ENCODE data around the gene CTDSPL. TPM values are rescaled to one million over a fixed set of nuclear protein-coding genes. Genes with fewer than 3 reads are reported as not detected.

The CTDSPL gene
- total and polyA plus RNA-seq, 2 experiments from 2014 or later: 7.1 to 33.4 TPM

- H3K4me1 ChIP-seq (ENCODE audit: insufficient read depth): no peaks in the 10 kb centered on the region
- no peak overlapping the region for H3K9ac ChIP-seq
- no peaks in the 10 kb centered on the region for H3K9me2 ChIP-seq (ENCODE audit: insufficient read depth)
- in situ Hi-C loops (cut with MboI): no loop called here
- H3K9me3 ChIP-seq (ENCODE audit: low read depth): no peaks in the 10 kb centered on the region
- H3K4me3 ChIP-seq: no peak overlapping the region
- no peaks in the 10 kb centered on the region for H3K36me3 ChIP-seq (ENCODE audit: low read depth)
- H4K20me1 ChIP-seq (ENCODE audit: insufficient read depth): no peaks in the 10 kb centered on the region
- H3F3A ChIP-seq (ENCODE audit: insufficient read depth): no peaks in the 10 kb centered on the region
- H3K27ac ChIP-seq: no peak overlapping the region
- no peak overlapping the region for H2AFZ ChIP-seq
- DNase-seq: no peak
- no peaks in the 10 kb centered on the region for H3K27me3 ChIP-seq (replicated peaks; ENCODE audit: insufficient read depth)
- 97 to 100% methylated on average over 1 of the region's 1 CpG for WGBS, 2 experiments (ENCODE audit: low coverage in 1 of 2, low lambda C conversion rate in 2 of 2, missing lambda C conversion rate in 2 of 2)
- no peak overlapping the region for H3K4me2 ChIP-seq (ENCODE audit: unreplicated experiment)
- H3K79me2 ChIP-seq (ENCODE audit: insufficient read depth): no peaks in the 10 kb centered on the region
- no peak for TF ChIP-seq EZH2 (IDR thresholded peaks at IDR 0.05; ENCODE audit: insufficient read depth, poor library complexity, severe bottlenecking)
- TF ChIP-seq EZH2phosphoT487 (IDR thresholded peaks at IDR 0.05; ENCODE audit: insufficient read depth, low read depth): no peak
Observed at GRCh38 chr3:37826933-37827332, 34.7 kb upstream of the CTDSPL start.

GRCh38 chr3:37832480-37832879 is 29.2 kb upstream of the CTDSPL start:
- 72 to 83% methylated on average over 3 of the region's 3 CpGs for WGBS, 2 experiments (ENCODE audit: low coverage in 1 of 2, low lambda C conversion rate in 2 of 2, missing lambda C conversion rate in 2 of 2)
- H2AFZ ChIP-seq: no peak overlapping the region
- no peak overlapping the region for H3K4me2 ChIP-seq (ENCODE audit: unreplicated experiment)
- H3K27me3 ChIP-seq (replicated peaks; ENCODE audit: insufficient read depth): no peaks in the 10 kb centered on the region
- no peak for DNase-seq
- H3K4me1 ChIP-seq (ENCODE audit: insufficient read depth): no peaks in the 10 kb centered on the region
- no peaks in the 10 kb centered on the region for H3K9me2 ChIP-seq (ENCODE audit: insufficient read depth)
- no peak overlapping the region for H3K4me3 ChIP-seq
- H3K27ac ChIP-seq: no peak overlapping the region
- no peak overlapping the region for H3K9ac ChIP-seq
- no peak for TF ChIP-seq EZH2 (IDR thresholded peaks at IDR 0.05; ENCODE audit: insufficient read depth, poor library complexity, severe bottlenecking)
- no peak for TF ChIP-seq EZH2phosphoT487 (IDR thresholded peaks at IDR 0.05; ENCODE audit: insufficient read depth, low read depth)
- no peaks in the 10 kb centered on the region for H3K36me3 ChIP-seq (ENCODE audit: low read depth)
- in situ Hi-C loops (cut with MboI): no loop called here
- no peaks in the 10 kb centered on the region for H3K9me3 ChIP-seq (ENCODE audit: low read depth)
- no peaks in the 10 kb centered on the region for H3F3A ChIP-seq (ENCODE audit: insufficient read depth)
- H4K20me1 ChIP-seq (ENCODE audit: insufficient read depth): no peaks in the 10 kb centered on the region
- H3K79me2 ChIP-seq (ENCODE audit: insufficient read depth): no peaks in the 10 kb centered on the region

GRCh38 chr3:37833302-37834186 is 28.1 kb upstream of the CTDSPL start:
- H3K9me2 ChIP-seq (ENCODE audit: insufficient read depth): no peaks in the 10 kb centered on the region
- H2AFZ ChIP-seq: no peak overlapping the region
- no peaks in the 10 kb centered on the region for H4K20me1 ChIP-seq (ENCODE audit: insufficient read depth)
- no peaks in the 10 kb centered on the region for H3K36me3 ChIP-seq (ENCODE audit: low read depth)
- TF ChIP-seq EZH2 (IDR thresholded peaks at IDR 0.05; ENCODE audit: insufficient read depth, poor library complexity, severe bottlenecking) (no peak), EZH2phosphoT487 (IDR thresholded peaks at IDR 0.05; ENCODE audit: insufficient read depth, low read depth) (no peak)
- H3K79me2 ChIP-seq (ENCODE audit: insufficient read depth): no peaks in the 10 kb centered on the region
- in situ Hi-C loops (cut with MboI): no loop called here
- no peaks in the 10 kb centered on the region for H3K9me3 ChIP-seq (ENCODE audit: low read depth)
- no peaks in the 10 kb centered on the region for H3K27me3 ChIP-seq (replicated peaks; ENCODE audit: insufficient read depth)
- no peak overlapping the region for H3K9ac ChIP-seq
- peak; percentile 9 for DNase-seq
- H3F3A ChIP-seq (ENCODE audit: insufficient read depth): no peaks in the 10 kb centered on the region
- WGBS, 2 experiments (ENCODE audit: low coverage in 1 of 2, low lambda C conversion rate in 2 of 2, missing lambda C conversion rate in 2 of 2): 87 to 91% methylated on average over 6 of the region's 6 CpGs
- no peak overlapping the region for H3K4me3 ChIP-seq
- no peaks in the 10 kb centered on the region for H3K4me1 ChIP-seq (ENCODE audit: insufficient read depth)
- H3K4me2 ChIP-seq (ENCODE audit: unreplicated experiment): no peak overlapping the region
- no peak overlapping the region for H3K27ac ChIP-seq

- Histone ChIP-seq H3K4me3 (no peak overlapping the region), H2AFZ (no peak overlapping the region), H3K27ac (no peak overlapping the region), H3K4me2 (ENCODE audit: unreplicated experiment) (no peak overlapping the region), H3K9ac (no peak overlapping the region), H3K36me3 (ENCODE audit: low read depth) (no peaks in the 10 kb centered on the region), H3K9me2 (ENCODE audit: insufficient read depth) (no peaks in the 10 kb centered on the region), H3K27me3 (replicated peaks; ENCODE audit: insufficient read depth) (no peaks in the 10 kb centered on the region), H4K20me1 (ENCODE audit: insufficient read depth) (no peaks in the 10 kb centered on the region), H3K9me3 (ENCODE audit: low read depth) (no peaks in the 10 kb centered on the region), H3K4me1 (ENCODE audit: insufficient read depth) (no peaks in the 10 kb centered on the region), H3F3A (ENCODE audit: insufficient read depth) (no peaks in the 10 kb centered on the region), H3K79me2 (ENCODE audit: insufficient read depth) (no peaks in the 10 kb centered on the region)
- WGBS, 2 experiments (ENCODE audit: low coverage in 1 of 2, low lambda C conversion rate in 2 of 2, missing lambda C conversion rate in 2 of 2): 85 to 96% methylated on average over 1 of the region's 1 CpG
- no peak for DNase-seq
- in situ Hi-C loops (cut with MboI): no loop called here
- no peak for TF ChIP-seq EZH2 (IDR thresholded peaks at IDR 0.05; ENCODE audit: insufficient read depth, poor library complexity, severe bottlenecking)
- no peak for TF ChIP-seq EZH2phosphoT487 (IDR thresholded peaks at IDR 0.05; ENCODE audit: insufficient read depth, low read depth)
Observed at GRCh38 chr3:37836589-37836988, 25.1 kb upstream of the CTDSPL start.
